Activated CD8-positive, alpha-beta T cell treated with anti-CD3 and anti-CD28 coated beads for 36 hours (primary cell): ENCODE measurements around the gene DNM3. TPM values are rescaled to one million over a fixed set of nuclear protein-coding genes. Genes with fewer than 3 reads are reported as not detected.

Source experiments
- ATAC-seq: fragments of 200-7000 bp; cut with Tn5 transposase; one replicate; pipeline ENCODE4 v1.10.0; 2021; ENCODE audit warnings: mild to moderate bottlenecking, moderate library complexity
- CTCF ChIA-PET: fragments of 350-600 bp; sonication (Branson Sonifier 250); formaldehyde crosslinking; loops from one replicate; lab custom pipeline; 2021; ENCODE audit warnings: antibody characterized with exemption; lab: Charles Lee
- POLR2A ChIA-PET: fragments of 350-600 bp; sonication (Branson Sonifier 250); formaldehyde crosslinking; loops from one replicate; lab custom pipeline; 2021; ENCODE audit warnings: antibody characterized with exemption; lab: Charles Lee
- DNase-seq: peaks from one replicate; pipeline ENCODE4 v3.0.0-alpha.2; 2020
- H3K27ac Mint-ChIP-seq: one replicate; pipeline ENCODE4 v1.8.0; 2021; ENCODE audit warnings: mild to moderate bottlenecking, mixed read lengths
- H3K27me3 Mint-ChIP-seq: one replicate; pipeline ENCODE4 v1.8.0; 2021; ENCODE audit warnings: mixed read lengths
- H3K36me3 Mint-ChIP-seq: one replicate; pipeline ENCODE4 v1.8.0; 2021; ENCODE audit warnings: low read depth, mixed read lengths
- H3K4me1 Mint-ChIP-seq: one replicate; pipeline ENCODE4 v1.8.0; 2021; ENCODE audit warnings: low read depth, mixed read lengths
- H3K4me3 Mint-ChIP-seq: one replicate; pipeline ENCODE4 v1.8.0; 2021; ENCODE audit warnings: mild to moderate bottlenecking, moderate library complexity, mixed read lengths
- H3K9me3 Mint-ChIP-seq: one replicate; pipeline ENCODE4 v1.8.0; 2021; ENCODE audit warnings: mixed read lengths
- CTCF ChIP-seq: fragments of 200-600 bp; IDR thresholded peaks from one replicate; pipeline ENCODE4 v1.8.0; 2022; ENCODE audit warnings: antibody characterized with exemption, mild to moderate bottlenecking
- intact Hi-C: fragments of 100-400 bp; cut with micrococcal nuclease; formaldehyde crosslinking; loops from one replicate; pipeline ENCODE4 v1.10.0; 2022
- total RNA-seq, 2 experiments: library from RNA; stranded (reverse); gene quantifications; one replicate each; pipeline ENCODE4 v1.2.3, GENCODE V29; 2021

The DNM3 gene
- total RNA-seq, 2 experiments from 2014 or later: 0.58 to 1.1 TPM

GRCh38 chr1:172145656-172146055 lies 304.4 kb downstream of the DNM3 start:
- ChIA-PET POLR2A (no interaction called here), CTCF (interaction anchor here (1.0 to 1.2 kb wide), 2 partner anchors 9 to 260 kb away, joined by 3 to 4 read pairs; no protein-coding TSS in a partner anchor)
- Mint-ChIP-seq H3K9me3 (no peaks in the 10 kb centered on the region), H3K4me3 (no peak overlapping the region), H3K27me3 (peaks cover 2% of the 10 kb centered on the region), H3K27ac (peak overlapping the region; percentile 55), H3K36me3 (no peaks in the 10 kb centered on the region), H3K4me1 (peaks cover 16% of the 10 kb centered on the region)
- TF ChIP-seq CTCF: no peak
- no peak for DNase-seq
- intact Hi-C loops: no loop called here
- ATAC-seq: no peak

- Mint-ChIP-seq H3K4me1 (peaks cover 16% of the 10 kb centered on the region), H3K4me3 (no peak overlapping the region), H3K27ac (no peak overlapping the region), H3K9me3 (no peaks in the 10 kb centered on the region), H3K36me3 (no peaks in the 10 kb centered on the region), H3K27me3 (peaks cover under 1% of the 10 kb centered on the region)
- POLR2A ChIA-PET: no interaction called here
- CTCF ChIA-PET: interaction anchor here (0.6 kb wide), 1 partner anchor 1540 kb away, joined by 3 read pairs; no protein-coding TSS in a partner anchor
- intact Hi-C loops: no loop called here
- no peak for DNase-seq
- no peak for ATAC-seq
- no peak for TF ChIP-seq CTCF
Measured at GRCh38 chr1:172146141-172146850, 305.0 kb downstream of the DNM3 start.

GRCh38 chr1:172147541-172147940 lies 306.2 kb downstream of the DNM3 start:
- peaks cover 16% of the 10 kb centered on the region for H3K4me1 Mint-ChIP-seq
- H3K9me3 Mint-ChIP-seq: no peaks in the 10 kb centered on the region
- H3K4me3 Mint-ChIP-seq: no peak overlapping the region
- no peak overlapping the region for H3K27ac Mint-ChIP-seq
- POLR2A ChIA-PET: no interaction called here
- CTCF ChIA-PET: interaction anchor here (0.9 kb wide), 1 partner anchor 252 kb away, joined by 3 read pairs; no protein-coding TSS in a partner anchor
- H3K36me3 Mint-ChIP-seq: no peaks in the 10 kb centered on the region
- no peak for DNase-seq
- ATAC-seq: no peak
- intact Hi-C loops: no loop called here
- TF ChIP-seq CTCF: no peak
- no peaks in the 10 kb centered on the region for H3K27me3 Mint-ChIP-seq

- Mint-ChIP-seq H3K36me3 (no peaks in the 10 kb centered on the region), H3K4me1 (peaks cover 14% of the 10 kb centered on the region), H3K27ac (no peak overlapping the region), H3K9me3 (no peaks in the 10 kb centered on the region), H3K4me3 (no peak overlapping the region), H3K27me3 (no peaks in the 10 kb centered on the region)
- CTCF ChIA-PET: interaction anchor here (0.9 kb wide), 1 partner anchor 251 kb away, joined by 3 read pairs; no protein-coding TSS in a partner anchor
- ATAC-seq (no peak), DNase-seq (no peak)
- TF ChIP-seq CTCF: no peak
- POLR2A ChIA-PET: no interaction called here
- intact Hi-C loops: no loop called here
Measured at GRCh38 chr1:172148213-172148612, 306.9 kb downstream of the DNM3 start.

GRCh38 chr1:172148707-172149106 lies 307.4 kb downstream of the DNM3 start:
- intact Hi-C loops: no loop called here
- POLR2A ChIA-PET: no interaction called here

More at GRCh38 chr1:172148707-172149106, 307.4 kb downstream of the DNM3 start:
- H3K27me3 Mint-ChIP-seq: no peaks in the 10 kb centered on the region
- DNase-seq (no peak), ATAC-seq (no peak)
- no peak for TF ChIP-seq CTCF
- CTCF ChIA-PET: interaction anchor here (0.9 to 2.3 kb wide), 2 partner anchors 9 to 11 kb away, joined by 3 to 8 read pairs; no protein-coding TSS in a partner anchor
- H3K9me3 Mint-ChIP-seq: no peaks in the 10 kb centered on the region
- H3K4me3 Mint-ChIP-seq: no peak overlapping the region
- no peak overlapping the region for H3K27ac Mint-ChIP-seq
- H3K36me3 Mint-ChIP-seq: no peaks in the 10 kb centered on the region
- H3K4me1 Mint-ChIP-seq: peaks cover 14% of the 10 kb centered on the region
